ENCODE measurements around the gene UBASH3A.
"Not testable (repeated sequence)": the region's sequence is repeated elsewhere in the genome, so short reads cannot be mapped to it uniquely, and the experiment has no call there.

UBASH3A gene

GRCh38 chr21:42463861-42464515, 60.3 kb downstream of the UBASH3A start:
- peak; percentile 31 to 53 for DNase-seq (ENCODE audit: low read depth in 2 of 2, low spot score in 1 of 2)

GRCh38 chr21:42465008-42465802, 61.5 kb downstream of the UBASH3A start:
- no peak for DNase-seq (ENCODE audit: low read depth in 2 of 2, low spot score in 1 of 2)

- no peak for DNase-seq (ENCODE audit: low read depth in 2 of 2, low spot score in 1 of 2)
Measured at GRCh38 chr21:42465803-42466127, 62.1 kb downstream of the UBASH3A start.

GRCh38 chr21:42466700-42467099, 63.0 kb downstream of the UBASH3A start:
- no peak for DNase-seq (ENCODE audit: low read depth in 2 of 2, low spot score in 1 of 2)

GRCh38 chr21:42467140-42467983, 63.7 kb downstream of the UBASH3A start:
- no peak for DNase-seq (ENCODE audit: low read depth in 2 of 2, low spot score in 1 of 2)

GRCh38 chr21:42468491-42469131, 64.9 kb downstream of the UBASH3A start:
- no peak for DNase-seq (ENCODE audit: low read depth in 2 of 2, low spot score in 1 of 2)

GRCh38 chr21:42469272-42469671, 65.6 kb downstream of the UBASH3A start:
- DNase-seq (ENCODE audit: low read depth in 2 of 2, low spot score in 1 of 2), result no peak

- not testable (repeated sequence) for DNase-seq (ENCODE audit: low read depth in 2 of 2, low spot score in 1 of 2)
Measured at GRCh38 chr21:42469726-42470125, 66.0 kb downstream of the UBASH3A start.

- no peak for DNase-seq (ENCODE audit: low read depth in 2 of 2, low spot score in 1 of 2)
Measured at GRCh38 chr21:42471206-42471605, 67.5 kb downstream of the UBASH3A start.

GRCh38 chr21:42471716-42472330, 68.1 kb downstream of the UBASH3A start:
- DNase-seq (ENCODE audit: low read depth in 2 of 2, low spot score in 1 of 2), result no peak

GRCh38 chr21:42472521-42472920, 68.8 kb downstream of the UBASH3A start:
- no peak for DNase-seq (ENCODE audit: low read depth in 2 of 2, low spot score in 1 of 2)

- DNase-seq (ENCODE audit: low read depth in 2 of 2, low spot score in 1 of 2), result no peak
Measured at GRCh38 chr21:42473498-42474042, 69.9 kb downstream of the UBASH3A start.

- DNase-seq (ENCODE audit: low read depth in 2 of 2, low spot score in 1 of 2), result no peak
Measured at GRCh38 chr21:42474043-42474831, 70.5 kb downstream of the UBASH3A start.

- DNase-seq (ENCODE audit: low read depth in 2 of 2, low spot score in 1 of 2), result no peak
Measured at GRCh38 chr21:42475036-42475435, 71.3 kb downstream of the UBASH3A start.

- DNase-seq (ENCODE audit: low read depth in 2 of 2, low spot score in 1 of 2), result no peak
Measured at GRCh38 chr21:42475526-42476387, 72.1 kb downstream of the UBASH3A start.

- no peak for DNase-seq (ENCODE audit: low read depth in 2 of 2, low spot score in 1 of 2)
Measured at GRCh38 chr21:42476388-42477331, 73.0 kb downstream of the UBASH3A start.

GRCh38 chr21:42478504-42478903, 74.8 kb downstream of the UBASH3A start:
- no peak for DNase-seq (ENCODE audit: low read depth in 2 of 2, low spot score in 1 of 2)

- DNase-seq (ENCODE audit: low read depth in 2 of 2, low spot score in 1 of 2), result no peak
Measured at GRCh38 chr21:42479582-42479981, 75.9 kb downstream of the UBASH3A start.

All from stimulated activated CD8-positive, alpha-beta memory T cell treated with anti-CD3 and anti-CD28 coated beads, Interleukin-4, amount 100 ng/mL, for 4 hours (primary cell).